HG03159 (cell line): ENCODE results near the gene RTP5.
"Not testable (repeated sequence)": the region's sequence is repeated elsewhere in the genome, so short reads cannot be mapped to it uniquely, and the experiment has no call there.

Experiments
- ATAC-seq: cut with Tn5 transposase; IDR thresholded peaks from one replicate; pipeline ENCODE4 v1.9.1; 2021; ENCODE audit warnings: mild to moderate bottlenecking, moderate library complexity; ENCODE audit not compliant: unreplicated experiment

RTP5 gene

DNA sequence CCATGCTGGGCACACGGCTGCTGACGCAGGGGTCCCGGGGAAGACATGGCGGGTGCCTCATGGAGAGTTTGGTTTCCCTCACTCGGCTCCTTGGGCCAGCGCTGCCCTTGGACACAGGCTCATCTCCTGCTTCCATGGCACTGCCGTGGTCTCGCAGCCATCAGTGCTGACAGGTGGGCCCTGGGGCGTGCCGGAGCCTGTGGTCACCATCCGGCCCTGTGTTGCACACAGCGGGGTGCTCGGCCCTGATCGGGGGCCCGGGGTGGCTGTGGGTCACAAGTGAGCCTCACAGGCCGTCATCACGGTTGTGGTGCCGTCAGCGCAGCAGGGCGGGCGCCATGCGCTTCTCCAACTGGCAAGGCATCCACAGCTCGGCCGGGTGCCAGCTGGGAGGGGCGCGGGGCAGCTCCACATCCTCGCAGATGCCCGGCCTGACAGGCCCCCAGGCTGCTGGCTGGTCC, 582 bp downstream of the RTP5 start:
- no peak for ATAC-seq

DNA sequence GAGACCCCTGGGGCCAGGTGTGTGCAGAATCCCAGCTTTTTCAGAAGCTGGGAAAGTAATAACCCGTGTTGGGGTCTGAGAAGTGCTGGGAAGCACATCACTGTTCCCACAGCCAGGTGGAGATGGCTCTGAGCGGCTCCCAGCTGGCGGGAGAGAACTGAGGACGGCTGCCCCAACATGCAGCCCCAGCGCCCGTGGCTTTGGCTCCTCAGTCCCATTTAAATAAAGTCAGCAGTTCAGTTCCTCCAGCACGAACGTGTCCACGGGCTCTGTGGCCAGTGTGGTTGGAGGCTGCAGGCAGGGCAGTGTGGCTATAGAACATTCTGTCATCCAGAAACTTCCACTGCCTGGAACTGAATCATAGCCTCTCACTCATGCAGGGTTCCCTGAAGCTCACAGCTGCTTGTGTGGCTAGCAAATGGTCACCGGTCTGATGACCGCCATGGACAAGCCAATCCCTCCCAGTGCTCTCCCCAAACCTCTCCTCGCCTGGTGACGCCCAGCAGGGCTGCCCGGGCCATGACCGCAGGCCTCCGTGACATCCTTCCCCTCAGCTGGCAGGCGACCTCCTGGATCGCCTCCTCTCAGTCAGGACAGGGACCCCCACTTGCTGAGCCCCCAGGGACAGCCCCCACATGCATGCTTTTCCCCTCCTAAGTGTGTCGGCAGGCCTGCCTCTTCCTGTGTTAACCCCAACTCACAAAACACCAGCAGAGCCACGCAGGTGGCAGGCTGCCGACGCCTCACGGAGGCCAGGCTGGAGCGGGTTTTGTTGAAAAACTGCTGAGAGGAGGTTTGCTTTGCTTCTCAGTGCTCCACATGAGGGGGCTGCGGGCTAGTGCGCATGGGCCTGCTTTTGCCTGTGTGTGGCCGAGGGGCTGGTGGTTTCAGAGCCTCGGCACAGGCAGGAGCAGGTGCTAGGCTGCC, 1.3 kb downstream of the RTP5 start:
- no peak for ATAC-seq

DNA sequence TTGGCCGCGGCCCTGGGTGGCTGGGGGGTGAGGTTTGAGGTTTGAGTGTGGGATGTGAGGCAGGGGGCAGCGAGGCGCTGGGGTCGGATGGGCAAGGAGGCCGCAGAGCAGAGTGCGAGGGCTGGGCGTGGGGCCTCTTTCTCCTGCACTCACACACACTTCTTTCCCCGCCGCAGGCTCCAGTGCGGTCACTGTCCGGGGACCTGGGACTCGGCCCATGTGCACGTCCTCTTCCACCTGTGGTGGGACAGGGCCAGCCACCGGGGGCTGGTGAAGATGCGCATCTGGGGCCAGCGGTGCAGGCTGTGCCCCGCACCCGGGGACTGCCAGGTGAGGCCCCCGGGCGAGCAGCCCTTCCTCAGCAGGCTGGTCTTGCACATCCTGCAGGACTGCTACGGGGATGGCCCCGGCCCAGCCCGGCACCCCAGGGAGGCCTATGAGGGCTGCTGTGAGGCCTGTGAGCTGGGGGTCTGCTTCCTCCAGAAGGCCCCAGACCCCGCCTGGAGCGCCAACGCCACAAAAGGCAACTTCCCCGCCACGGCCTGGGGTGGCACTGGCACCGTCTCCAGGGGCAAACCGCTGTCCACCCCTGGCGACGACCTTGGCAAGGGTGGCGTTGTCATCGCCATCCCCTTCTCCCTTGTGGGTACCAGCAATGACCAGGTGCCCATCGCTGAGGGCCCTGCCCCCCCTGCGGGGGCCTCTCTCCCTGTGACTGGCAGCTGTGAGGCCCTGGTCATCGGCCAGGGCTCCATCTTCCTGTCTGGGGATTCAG, 2.2 kb downstream of the RTP5 start:
- no peak for ATAC-seq

DNA sequence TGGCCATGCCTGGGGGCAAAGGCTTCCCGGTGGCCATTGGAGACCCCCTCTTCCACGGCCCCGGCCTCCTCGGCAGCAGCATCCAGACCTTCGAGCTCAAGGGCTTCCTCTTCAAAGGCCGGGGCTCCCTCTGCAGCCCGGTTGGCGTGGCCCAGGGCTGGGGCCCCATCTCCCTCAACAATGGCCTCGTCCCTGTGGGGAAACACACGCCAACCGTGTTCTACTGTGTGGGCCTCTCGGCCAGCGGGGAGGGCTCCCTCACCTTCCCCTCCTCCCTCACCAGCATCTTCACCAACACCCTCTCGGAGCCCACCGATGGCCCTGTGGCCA, 2.7 kb downstream of the RTP5 start:
- ATAC-seq, result no peak

DNA sequence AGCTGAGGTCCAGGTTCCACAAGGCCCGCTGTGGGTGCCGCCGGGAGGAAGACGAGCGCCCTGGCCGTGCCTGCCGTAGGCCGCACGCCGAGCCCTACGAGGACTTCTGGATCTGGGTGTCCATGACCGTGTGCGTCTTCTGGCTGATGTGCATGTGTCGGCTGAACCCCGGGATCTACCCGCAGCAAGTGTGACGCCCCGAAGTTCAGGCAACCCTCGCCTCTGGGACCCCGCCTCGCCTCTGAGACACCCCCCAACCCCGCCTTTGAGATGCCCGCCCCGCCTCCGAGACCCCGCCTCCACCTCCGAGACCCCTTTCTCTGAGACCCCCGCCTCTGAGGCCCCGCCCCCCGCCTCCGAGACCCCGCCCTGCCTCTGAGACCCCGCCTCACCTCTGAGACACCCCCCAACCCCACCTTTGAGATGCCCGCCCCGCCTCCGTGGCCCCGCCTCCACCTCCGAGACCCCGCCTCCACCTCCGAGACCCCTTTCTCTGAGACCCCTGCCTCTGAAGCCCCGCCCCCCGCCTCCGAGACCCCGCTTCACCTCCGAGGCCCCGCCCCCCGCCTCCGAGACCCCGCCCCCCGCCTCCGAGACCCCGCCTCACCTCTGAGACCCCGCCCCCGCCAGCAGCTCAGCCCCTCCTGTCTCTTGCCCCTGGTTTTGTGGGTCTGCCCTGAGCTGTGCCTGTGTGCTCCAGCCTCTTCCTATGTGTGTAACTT, 3.7 kb downstream of the RTP5 start:
- ATAC-seq, result no peak

DNA sequence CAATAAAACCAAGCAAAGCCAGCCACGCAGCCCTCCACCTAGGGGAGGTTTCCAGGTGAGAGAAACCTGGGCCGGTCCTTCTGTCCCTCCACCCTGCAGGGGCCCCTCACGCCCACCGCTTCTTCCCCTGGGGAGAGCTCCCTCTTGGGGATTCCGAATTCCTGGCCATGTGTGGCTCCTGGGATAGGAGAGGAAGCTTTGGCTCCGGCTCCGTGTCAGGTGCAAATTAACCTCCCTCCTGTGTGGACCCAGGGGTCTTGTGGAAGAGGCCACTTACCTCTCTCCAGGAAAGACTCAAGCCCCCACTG, 4.2 kb downstream of the RTP5 start:
- no peak for ATAC-seq

DNA sequence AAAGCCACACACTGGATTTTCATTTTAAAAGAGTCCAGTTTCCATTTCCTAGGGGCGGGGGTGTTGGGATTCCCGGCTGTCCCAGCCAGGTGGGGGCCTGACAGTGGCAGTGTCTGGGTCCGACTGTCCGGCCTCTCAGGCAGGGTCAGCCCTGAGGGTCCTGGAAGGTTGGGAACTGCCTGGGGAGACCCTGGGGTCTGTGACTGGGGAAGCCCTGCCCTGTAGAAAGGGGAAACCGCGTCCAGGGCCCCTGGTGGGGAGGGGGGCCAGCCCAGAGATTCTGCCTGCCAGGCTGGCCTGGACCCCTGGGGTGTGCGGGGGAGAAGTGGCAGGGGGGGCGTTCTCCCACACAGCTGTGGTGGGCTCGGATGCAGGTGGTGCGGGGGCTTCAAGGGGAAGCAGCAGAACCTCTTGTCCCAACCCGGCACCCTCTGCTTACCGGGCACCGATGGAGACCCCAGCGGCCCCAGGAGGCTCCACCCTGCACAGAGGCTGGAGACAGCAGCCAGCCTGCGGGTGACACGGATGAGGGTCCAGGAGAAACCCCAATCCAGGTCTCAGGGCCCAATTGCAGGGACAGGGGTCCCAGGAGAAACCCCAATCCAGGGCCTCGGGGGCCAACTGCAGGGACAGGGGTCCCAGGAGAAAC, 4.9 kb downstream of the RTP5 start:
- no peak for ATAC-seq

DNA sequence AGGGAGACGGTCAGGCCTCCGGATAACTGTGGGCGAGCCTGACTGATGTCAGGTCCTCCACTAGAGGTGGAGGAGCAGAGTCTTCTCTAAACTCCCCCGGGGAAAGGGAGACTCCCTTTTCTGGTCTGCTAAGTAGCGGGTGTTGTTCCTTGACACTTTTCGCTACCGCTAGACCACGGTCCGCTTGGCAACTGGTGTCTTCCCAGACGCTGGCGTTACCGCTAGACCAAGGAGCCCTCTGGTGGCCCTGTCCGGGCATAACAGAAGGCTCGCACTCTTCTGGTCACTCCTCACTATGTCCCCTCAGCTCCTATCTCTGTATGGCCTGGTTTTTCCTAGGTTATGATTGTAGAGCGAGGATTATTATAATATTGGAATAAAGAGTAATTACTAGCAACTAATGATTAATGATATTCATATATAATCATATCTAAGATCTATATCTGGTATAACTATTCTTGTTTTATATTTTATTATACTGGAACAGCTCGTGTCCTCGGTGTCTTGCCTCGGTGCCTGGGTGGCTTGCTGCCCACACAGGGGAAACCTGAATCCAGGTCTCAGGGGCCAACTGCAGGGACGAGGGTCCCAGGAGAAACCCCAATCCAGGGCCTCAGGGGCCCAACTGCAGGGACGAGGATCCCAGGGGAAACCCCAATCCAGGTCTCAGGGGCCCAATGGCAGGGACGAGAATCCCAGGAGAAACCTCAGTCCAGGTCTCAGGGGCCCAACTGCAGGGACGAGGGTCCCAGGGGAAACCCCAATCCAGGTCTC, 6.4 kb downstream of the RTP5 start:
- ATAC-seq, result not testable (repeated sequence)

DNA sequence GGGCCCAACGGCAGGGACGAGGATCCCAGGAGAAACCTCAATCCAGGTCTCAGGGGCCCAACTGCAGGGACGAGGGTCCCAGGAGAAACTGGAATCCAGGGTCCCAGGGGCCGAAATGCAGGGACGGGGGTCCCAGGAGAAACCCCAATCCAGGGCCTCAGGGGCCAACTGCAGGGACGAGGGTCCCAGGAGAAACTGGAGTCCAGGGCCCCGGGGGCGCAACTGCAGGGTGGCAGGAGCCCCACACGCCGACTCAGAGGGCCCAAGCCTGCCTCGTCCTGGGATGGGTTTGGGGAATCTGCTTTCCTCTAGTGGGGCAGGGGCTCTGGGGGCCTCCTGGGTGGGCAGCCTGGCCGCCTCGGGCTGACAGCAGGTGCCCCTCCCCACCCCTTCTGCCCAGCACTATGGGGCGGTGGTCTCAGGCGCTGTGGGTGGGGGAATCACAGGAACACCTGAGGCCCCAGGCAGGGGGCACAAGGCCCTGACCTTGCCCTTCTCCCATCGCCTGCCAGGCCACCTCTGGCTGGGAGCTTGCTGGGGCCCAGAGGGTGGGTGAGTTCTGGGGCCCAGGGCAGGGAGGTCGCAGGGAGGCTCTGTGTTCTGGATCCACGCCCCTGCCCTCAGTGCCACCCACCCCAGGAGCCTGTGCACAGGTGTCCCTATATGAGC, 7.1 kb downstream of the RTP5 start:
- no peak for ATAC-seq

DNA sequence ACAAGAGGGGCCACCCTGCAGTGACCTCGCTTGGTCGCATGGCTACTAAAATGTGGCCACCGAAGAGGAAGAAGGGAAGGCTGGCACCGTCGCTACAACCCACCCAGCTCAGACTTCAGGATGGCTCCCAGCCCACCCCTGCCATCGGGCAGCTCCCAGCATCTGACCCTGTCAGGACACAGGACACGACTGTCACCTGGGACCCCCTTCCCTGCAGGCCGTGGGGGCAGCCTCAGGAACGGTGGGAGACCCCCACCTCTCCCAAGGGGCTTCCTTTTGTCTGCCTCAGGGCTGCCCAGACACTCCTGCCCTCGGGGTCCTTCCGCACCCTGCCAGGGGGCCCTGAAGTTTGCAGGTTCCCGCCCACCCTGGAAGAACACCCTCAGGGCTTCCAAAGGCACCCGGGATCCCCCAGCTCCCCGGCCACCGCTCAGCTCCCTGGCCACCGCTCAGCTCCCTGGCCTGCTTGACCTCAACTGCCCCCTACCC, 7.7 kb downstream of the RTP5 start:
- ATAC-seq, result no peak

DNA sequence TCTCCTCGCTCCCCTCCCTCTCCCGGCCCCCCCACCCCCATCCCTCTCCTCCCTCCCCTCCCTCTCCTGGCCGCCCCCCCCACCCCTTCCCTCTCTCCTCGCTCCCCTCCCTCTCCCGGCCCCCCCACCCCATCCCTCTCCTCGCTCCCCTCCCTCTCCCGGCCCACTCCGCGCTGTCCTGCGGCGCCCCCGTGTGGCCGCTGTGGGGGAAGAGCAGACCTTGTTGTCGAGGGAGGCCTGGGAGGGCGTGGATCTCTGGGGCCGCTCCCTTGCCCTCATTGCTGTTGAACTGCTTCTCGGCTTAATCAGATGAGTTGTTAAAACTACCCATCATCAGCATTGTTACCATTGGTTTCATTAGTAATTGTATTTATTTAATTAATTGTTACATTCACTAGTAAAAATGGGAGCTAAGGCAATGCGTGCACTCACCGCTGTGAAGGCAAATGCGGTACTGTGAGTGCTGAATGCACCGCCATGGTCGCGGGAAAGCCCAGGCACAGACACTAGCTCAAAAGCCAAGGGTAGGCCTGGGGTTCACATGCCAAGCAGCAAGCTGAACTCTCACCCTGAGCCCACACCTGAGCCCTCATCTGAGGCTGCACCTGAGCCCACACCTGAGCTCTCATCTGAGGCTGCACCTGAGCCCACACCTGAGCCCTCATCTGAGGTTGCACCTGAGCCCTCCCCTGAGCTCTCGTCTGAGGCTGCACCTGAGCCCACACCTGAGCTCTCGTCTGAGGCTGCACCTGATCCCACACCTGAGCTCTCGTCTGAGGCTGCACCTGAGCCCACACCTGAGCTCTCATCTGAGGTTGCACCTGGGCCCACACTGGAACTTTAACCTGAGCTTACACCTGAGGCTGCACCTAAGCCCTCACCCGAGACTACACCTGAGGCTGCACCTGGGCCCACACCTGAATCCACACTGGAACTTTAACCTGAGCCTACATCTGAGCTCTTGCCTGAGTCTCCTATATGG, 8.8 kb downstream of the RTP5 start:
- ATAC-seq, result no peak

DNA sequence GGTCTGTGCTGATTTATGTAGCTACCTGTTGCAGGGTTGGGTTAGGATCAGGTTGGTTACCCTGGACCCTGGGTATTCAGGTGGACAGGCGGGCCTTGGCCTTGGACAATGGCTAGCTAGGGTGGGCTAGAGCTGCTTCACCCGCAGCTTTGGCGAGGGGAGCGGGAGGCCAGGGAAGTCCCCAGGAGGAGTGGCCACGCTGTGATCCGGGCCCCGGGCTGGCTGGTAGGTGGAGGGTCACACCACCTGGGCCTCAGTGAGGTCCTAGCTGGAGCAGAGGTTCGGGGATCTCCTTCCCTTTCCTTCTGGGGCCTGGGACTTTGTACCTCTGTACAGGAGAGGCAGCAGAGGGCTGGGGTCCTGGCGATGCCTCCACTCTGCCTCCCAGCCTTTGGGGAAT, 9.8 kb downstream of the RTP5 start:
- ATAC-seq, result no peak

DNA sequence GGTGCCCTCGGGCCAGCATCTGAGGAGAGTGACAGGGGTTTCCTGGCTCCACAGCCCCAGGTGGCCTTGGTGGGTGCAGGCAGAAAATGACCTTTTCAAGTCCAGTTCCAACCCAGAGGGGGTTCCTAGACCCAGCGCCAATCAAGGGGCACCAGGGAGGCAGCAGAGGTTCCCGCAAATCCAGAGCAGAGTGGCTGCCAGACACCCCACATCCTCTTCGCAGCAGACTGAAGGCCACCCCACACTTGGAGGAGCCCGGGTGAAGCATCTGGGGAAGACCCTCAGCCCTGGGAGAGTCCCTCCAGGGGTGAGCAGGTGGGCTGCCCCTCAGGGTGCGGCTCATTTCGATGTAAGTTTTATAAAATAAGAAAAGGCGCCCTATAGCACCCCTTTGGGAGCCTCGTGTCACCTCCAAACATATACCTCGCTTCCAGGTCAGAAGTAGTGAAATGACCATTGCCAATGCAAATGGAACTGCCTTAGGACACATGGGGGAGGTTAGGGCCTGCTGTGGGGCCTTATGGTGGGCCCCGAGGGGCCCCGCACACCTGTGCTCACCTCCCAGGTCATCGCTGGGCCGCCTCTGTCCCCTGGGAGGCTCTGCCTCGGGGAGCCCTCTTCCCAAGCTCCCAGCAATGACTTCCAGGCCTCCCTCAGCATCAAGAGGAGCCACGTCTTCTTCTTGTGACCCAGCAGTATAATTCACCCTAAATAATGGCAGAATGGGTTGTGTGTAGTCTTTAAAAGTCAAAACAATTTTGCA, 11.0 kb downstream of the RTP5 start:
- ATAC-seq, result no peak

DNA sequence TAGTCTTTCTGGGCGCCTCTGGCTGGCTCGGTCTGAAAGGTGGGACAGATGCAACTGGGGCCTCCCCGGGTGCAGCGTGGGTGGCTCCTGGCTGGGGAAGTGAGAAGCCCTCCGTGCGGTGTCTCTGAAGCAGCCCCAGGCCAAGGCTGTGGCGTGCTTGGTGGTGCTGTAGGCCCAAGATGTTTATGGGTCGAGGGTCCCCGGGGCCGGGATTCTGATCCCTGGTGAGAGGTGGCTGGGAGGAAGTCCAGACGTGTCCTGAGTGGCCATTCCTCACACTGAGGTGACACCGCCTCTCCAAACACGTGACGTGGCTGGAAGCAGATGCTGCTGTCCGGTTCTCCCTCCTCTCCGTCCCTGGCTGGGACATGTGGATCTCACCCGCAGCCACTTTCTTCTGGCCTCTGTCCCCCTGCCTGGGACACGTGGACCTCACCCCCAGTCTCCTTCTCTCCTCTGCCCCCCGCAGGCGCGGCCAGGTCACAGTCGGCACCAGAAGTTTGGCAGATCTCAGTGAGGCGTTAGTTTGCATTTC, 12.6 kb downstream of the RTP5 start:
- ATAC-seq, result peak; percentile 64

DNA sequence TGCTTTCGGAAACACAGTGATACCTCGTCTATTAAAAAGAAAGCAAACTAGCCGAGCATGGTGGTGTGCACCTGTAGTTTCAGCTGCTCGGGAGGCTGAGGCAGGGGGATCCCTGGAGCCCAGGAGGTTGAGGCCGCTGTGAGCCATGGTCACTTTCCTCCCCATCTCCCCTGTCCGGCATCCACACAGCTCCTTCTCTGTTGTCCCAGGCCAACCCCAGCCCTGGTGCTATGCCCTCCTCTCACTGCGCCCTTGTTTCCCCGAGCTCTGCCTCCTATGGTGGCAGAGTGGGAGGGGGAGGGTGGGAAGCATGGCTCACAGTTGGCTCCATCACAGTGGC, 15.4 kb downstream of the RTP5 start:
- no peak for ATAC-seq

DNA sequence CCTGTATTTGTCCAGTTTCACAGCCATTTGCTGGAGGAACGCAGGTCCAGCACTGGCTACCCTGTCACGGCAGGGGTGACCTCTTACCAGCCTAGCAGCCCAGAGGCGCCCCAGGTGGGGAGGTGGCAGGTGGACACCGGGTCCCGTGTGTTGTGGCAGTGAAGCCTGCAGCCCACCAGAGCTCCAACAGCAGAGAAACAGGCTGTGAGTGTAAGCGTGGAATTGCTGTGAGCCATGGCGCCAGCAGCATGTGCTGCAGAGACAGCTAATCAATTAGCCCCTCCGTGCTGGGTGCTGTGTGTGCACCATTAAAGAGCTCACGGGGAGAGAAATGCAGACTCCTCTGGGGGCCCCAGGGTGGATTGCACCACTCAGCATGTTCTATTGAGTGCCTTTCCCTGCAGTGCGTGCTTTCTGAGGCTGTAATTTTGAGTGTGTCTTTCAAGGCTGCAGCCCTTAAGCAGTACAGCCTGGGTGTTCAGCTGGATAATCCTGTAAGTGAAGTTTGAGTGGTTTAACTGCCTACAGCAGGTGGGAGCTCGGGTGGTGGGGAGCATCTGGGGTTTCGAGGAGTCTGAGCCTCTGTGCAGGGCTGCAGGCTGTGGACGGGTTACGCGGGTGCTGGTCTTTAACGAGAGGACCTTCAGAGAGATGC, 15.9 kb downstream of the RTP5 start:
- ATAC-seq, result no peak

DNA sequence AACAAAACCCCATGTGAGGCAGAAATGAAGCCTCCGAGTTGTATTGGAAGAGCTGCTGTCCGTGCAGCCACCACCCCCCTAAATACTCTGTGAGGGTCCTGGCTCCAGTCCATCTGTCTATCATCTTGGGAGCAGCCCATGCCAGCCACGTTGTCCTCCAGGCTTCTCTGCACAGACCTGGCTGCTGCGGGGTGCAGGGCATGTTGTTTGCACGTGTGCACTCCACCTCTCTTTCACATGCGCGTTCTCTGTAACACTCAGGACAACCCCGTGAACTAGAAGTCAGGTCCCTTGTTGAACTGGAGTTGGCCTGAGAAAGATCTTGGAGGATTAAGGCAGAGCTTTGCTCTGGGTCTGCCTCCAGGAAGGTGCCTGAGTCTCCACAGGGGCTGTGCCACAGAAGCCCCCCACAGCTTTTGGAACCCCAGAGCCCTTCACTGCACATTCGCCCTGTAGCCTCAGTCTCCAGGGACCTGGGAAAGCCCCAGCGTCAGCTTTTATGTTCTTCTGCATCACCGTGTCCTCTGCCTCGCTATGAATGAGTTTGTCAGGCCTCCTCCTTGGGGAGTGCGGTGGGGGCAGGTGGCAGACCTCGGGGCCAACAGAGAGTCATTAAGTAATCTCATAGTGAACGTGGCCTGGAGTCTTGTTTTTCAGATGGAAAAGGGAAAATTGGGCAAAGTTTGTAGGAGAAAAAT, 16.6 kb downstream of the RTP5 start:
- no peak for ATAC-seq
